SK-N-SH (cell line): ENCODE results near the gene FERMT1.

ENCODE experiments used
- CHD2 ChIP-seq: fragments of 150-350 bp; IDR thresholded peaks from 2 replicates; pipeline ENCODE4 v1.6.1; 2018; ENCODE audit warnings: low read length; ENCODE audit not compliant: partially characterized antibody
- EZH2phosphoT487 ChIP-seq: fragments of 200-600 bp; sonication (generic); IDR thresholded peaks from 2 replicates; pipeline ENCODE4 v1.6.1; 2017; ENCODE audit warnings: low read depth, mixed run types, mild to moderate bottlenecking, antibody characterized with exemption, moderate library complexity, borderline replicate concordance
- GABPA ChIP-seq: IDR thresholded peaks from 2 replicates; pipeline ENCODE4 v1.4.0; 2012; ENCODE audit warnings: low read depth, mild to moderate bottlenecking
- NFIC ChIP-seq: IDR thresholded peaks from 2 replicates; pipeline ENCODE4 v1.4.0; 2012; ENCODE audit warnings: borderline replicate concordance
- POLR2AphosphoS5 ChIP-seq: IDR thresholded peaks from 2 replicates; pipeline ENCODE4 v1.6.1; 2012; ENCODE audit warnings: low read depth, low read length
- TF ChIP-seq, protein P1 (sequence below): fragments of 200-600 bp; sonication (generic); IDR thresholded peaks from 2 replicates; pipeline ENCODE4 v1.6.1; 2017; ENCODE audit warnings: antibody characterized with exemption, mild to moderate bottlenecking, moderate library complexity

DNA sequence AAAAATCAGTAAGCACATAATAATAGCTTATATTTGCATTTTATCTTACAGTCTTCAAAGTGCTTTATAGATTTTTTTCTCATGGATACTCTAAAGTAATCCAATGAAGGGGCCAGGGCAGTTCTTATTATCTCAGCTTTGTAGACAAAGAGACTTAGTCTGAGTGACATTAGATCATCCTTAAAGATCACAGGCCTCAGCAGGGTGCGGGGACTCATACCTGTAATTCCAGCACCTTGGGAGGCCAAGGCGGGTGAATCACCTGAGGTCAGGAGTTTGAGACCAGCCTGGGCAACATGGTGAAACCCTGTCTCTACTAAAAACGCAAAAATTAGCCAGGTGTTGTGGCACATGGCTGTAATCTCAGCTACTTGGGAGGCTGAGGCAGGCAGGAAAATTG lies 14.5 kb downstream of the FERMT1 start:
- TF ChIP-seq, protein P1, sequence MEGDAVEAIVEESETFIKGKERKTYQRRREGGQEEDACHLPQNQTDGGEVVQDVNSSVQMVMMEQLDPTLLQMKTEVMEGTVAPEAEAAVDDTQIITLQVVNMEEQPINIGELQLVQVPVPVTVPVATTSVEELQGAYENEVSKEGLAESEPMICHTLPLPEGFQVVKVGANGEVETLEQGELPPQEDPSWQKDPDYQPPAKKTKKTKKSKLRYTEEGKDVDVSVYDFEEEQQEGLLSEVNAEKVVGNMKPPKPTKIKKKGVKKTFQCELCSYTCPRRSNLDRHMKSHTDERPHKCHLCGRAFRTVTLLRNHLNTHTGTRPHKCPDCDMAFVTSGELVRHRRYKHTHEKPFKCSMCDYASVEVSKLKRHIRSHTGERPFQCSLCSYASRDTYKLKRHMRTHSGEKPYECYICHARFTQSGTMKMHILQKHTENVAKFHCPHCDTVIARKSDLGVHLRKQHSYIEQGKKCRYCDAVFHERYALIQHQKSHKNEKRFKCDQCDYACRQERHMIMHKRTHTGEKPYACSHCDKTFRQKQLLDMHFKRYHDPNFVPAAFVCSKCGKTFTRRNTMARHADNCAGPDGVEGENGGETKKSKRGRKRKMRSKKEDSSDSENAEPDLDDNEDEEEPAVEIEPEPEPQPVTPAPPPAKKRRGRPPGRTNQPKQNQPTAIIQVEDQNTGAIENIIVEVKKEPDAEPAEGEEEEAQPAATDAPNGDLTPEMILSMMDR, result no peak
- TF ChIP-seq CHD2 (no peak), GABPA (no peak), POLR2AphosphoS5 (no peak), EZH2phosphoT487 (no peak), NFIC (no peak)
